GM04503 (cell line): ENCODE data around the gene LRRC45.

ENCODE experiments used
- DNase-seq: peaks from one replicate; pipeline ENCODE4 v3.0.0-alpha.2; 2012; ENCODE audit warnings: low read depth

The LRRC45 gene

GRCh38 chr17:81993729-81994592, 29.1 kb upstream of the LRRC45 start:
- no peak for DNase-seq

- DNase-seq: no peak
These were observed 28.3 kb upstream of the LRRC45 start for GRCh38 chr17:81994593-81995462.

- no peak for DNase-seq
These were observed 27.5 kb upstream of the LRRC45 start for GRCh38 chr17:81995463-81996231.

GRCh38 chr17:81996232-81996756, 26.8 kb upstream of the LRRC45 start:
- no peak for DNase-seq

- DNase-seq: no peak
These were observed 26.2 kb upstream of the LRRC45 start for GRCh38 chr17:81996757-81997441.

GRCh38 chr17:81998212-81998611, 24.9 kb upstream of the LRRC45 start:
- no peak for DNase-seq

GRCh38 chr17:81998691-81999438, 24.2 kb upstream of the LRRC45 start:
- no peak for DNase-seq

- DNase-seq: no peak
These were observed 23.5 kb upstream of the LRRC45 start for GRCh38 chr17:81999587-81999975.

- DNase-seq: no peak
These were observed 22.9 kb upstream of the LRRC45 start for GRCh38 chr17:81999976-82000802.

- DNase-seq: no peak
These were observed 22.1 kb upstream of the LRRC45 start for GRCh38 chr17:82000803-82001570.

- no peak for DNase-seq
These were observed 21.5 kb upstream of the LRRC45 start for GRCh38 chr17:82001571-82002056.

- peak; percentile 82 for DNase-seq
These were observed 19.4 kb upstream of the LRRC45 start for GRCh38 chr17:82003411-82004381.

- no peak for DNase-seq
These were observed 18.3 kb upstream of the LRRC45 start for GRCh38 chr17:82004517-82005455.

- DNase-seq: no peak
These were observed 17.3 kb upstream of the LRRC45 start for GRCh38 chr17:82005701-82006348.

GRCh38 chr17:82006468-82007227, 16.5 kb upstream of the LRRC45 start:
- no peak for DNase-seq
